T47D (cell line): Measurements from ENCODE around the gene ABHD8.

Experiments used
- DNase-seq, 2 experiments: peaks; one replicate each; pipeline versions ENCODE4 v3.0.0 to v3.0.0-alpha.2; 2011 to 2012; ENCODE audit warnings: low read depth in 1 of 2, low spot score in 1 of 2
- JUND ChIP-seq: IDR thresholded peaks from 2 replicates; pipeline ENCODE4 v1.6.1; 2012; ENCODE audit warnings: low read depth
- in situ Hi-C: cut with HindIII; loops from 2 replicates; pipeline ENCODE4 v1.10.0; 2016; ENCODE audit warnings: low sequenced_read_pairs, low pct_unique_long_range_greater_than_20kb

Gene ABHD8

GRCh38 chr19:17242431-17243208 is 60.6 kb downstream of the ABHD8 start:
- in situ Hi-C loops, result no loop called here
- TF ChIP-seq JUND, result no peak
- DNase-seq, result no peak
